CD4-positive, alpha-beta T cell treated with Interleukin-2 at 100 ng/mL for 4 hours (primary cell): ENCODE measurements around the gene ATXN2.
"Not testable (repeated sequence)": the region's sequence is repeated elsewhere in the genome, so short reads cannot be mapped to it uniquely, and the experiment has no call there.

ENCODE experiments used
- DNase-seq: peaks from one replicate; pipeline ENCODE4 v3.0.0-alpha.2; 2020; ENCODE audit warnings: low spot score

ATXN2 gene

DNA sequence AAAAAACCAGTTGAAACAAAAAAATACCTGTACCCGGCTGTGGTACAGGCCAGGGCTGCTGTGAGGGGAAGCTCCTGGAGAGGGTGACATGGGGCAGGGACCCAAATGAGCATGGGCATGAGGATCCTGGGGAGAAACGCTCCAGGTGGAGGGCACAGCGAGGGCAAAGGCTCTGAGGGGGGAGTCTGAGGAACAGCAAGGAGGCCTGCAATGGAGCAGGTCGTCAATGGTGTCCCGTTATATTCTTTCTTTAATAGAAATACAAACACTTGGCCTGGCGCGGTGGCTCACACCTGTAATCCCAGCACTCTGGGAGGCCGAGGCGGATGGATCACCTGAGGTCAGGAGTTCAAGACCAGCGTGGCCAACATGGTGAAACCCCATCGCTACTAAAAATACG is 1.9 kb upstream of the ATXN2 start:
- DNase-seq = not testable (repeated sequence)

- no peak for DNase-seq
Measured at GRCh38 chr12:111600205-111600642, 1.1 kb upstream of the ATXN2 start.

GRCh38 chr12:111599453-111600204 is 514 bp upstream of the ATXN2 start:
- DNase-seq = peak; percentile 87

DNA sequence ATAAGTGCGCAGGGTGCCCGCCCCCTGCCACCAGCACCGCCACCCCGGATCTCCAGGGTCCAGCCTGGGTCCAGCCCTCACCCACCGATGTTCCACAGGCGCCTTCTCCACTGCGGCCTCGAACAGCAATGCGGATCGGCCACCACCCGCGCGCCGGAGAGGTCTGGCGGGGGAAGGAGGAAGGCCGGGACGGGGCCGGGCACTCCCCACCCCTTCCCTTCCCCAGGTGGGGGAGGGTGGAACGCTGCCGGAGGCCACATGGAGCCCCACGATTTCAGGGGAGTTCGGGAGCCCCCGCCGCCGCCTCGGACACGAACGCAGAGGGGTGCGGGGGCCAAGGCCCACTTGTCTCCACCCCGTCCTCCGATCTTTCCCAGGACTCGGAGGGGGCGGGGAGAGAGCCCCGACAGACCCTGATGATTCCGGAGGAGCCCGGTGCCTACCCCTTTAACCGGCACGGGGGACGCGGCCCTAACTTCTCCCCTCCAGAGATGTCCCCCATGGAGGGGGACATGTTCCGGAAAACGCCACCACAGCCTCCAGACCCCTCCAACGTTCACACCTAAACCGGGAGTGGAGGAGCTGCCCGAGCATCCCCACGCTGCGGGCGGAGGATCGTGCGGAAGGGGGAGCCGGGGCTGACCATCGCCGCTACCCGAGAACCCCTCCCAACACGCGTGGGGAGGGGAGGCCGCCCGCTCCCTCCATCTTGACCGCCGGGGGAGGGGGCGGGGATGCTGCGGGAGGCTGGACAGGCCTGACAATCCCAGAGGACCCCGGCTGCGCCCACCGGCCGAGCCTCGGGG is 1.1 kb downstream of the ATXN2 start:
- no peak for DNase-seq

GRCh38 chr12:111596985-111597830 is 1.9 kb downstream of the ATXN2 start:
- peak; percentile 8 for DNase-seq

DNA sequence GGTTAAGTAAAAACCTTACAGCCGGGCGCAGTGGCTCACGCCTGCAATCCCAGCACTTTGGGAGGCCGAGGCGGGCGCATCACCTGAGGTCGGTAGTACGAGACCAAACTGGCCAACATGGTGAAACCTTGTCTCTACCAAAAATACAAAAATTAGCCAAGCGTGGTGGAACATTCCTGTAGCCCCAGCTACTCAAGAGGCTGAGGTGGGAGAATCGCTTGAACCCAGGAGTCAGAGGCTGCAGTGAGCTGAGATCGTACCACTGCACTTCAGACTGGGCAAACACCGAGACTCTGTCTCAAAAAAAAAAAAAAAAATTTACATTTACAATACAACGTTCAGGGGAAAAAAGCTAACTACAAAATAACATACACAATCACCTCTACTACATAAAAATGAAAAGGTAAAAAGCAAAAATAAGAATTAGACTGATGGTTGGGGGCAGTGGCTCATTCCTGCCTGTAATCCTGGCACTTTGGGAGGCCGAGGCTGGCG is 3.7 kb downstream of the ATXN2 start:
- DNase-seq = not testable (repeated sequence)

- not testable (repeated sequence) for DNase-seq
Measured at GRCh38 chr12:111591399-111592010, 7.6 kb downstream of the ATXN2 start.

DNA sequence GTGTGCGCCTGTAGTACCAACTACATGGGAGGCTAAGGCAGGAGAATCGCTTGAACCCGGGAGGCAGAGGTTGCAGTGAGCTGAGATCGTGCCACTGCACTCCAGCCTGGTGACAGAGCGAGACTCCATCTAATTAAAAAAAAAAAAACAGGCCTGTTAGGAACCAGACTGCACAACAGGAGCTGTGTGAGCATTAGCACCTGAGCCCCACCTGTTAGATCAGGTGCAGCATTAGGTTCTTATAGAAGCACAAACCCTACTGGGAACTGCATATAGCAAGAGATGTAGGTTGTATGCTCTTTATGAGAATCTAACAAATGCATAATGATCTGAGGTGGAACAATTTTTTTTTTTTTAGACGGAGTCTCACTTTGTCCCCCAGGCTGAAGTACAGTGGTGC is 8.6 kb downstream of the ATXN2 start:
- DNase-seq = no peak

DNA sequence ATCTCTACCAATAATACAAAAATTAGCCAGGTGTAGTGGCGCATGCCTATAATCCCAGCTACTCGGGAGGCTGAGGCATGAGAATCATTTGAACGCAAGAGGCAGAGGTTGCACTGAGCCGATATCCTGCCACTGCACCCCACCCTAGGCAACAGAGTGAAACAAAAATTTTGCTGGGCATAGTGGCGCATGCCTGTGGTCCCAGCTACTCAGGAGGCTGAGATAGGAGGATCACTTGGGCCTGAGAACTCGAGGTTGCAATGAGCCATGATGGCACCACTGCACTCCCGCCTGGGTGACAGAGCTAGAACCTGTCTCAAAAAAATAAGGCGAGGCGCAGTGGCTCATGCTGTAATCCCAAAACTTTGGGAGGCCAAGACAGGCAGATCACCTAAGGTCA is 9.5 kb downstream of the ATXN2 start:
- no peak for DNase-seq

- DNase-seq = no peak
Measured at GRCh38 chr12:111588010-111588409, 11.1 kb downstream of the ATXN2 start.

GRCh38 chr12:111586986-111587385 is 12.1 kb downstream of the ATXN2 start:
- DNase-seq = no peak

- no peak for DNase-seq
Measured at GRCh38 chr12:111585690-111586089, 13.4 kb downstream of the ATXN2 start.

DNA sequence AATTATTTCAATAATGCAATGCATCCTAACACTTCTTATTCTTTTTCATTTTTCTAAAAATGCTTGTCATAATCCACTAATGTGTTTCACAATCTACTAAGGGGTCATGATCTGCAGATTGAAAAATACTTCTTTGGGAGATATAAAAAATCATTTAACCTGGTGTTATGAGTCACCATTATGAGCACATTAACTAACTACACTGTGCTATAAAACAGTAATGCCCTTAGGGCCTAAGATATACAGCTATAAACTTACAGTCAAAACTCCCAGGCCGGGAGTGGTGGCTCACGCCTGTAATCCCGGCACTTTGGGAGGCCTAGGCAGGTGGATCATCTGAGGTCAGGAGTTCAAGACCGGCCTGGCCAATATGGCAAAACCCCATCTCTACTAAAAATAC is 14.2 kb downstream of the ATXN2 start:
- no peak for DNase-seq

- DNase-seq = not testable (repeated sequence)
Measured at GRCh38 chr12:111583506-111583905, 15.6 kb downstream of the ATXN2 start.

GRCh38 chr12:111582133-111582747 is 16.9 kb downstream of the ATXN2 start:
- no peak for DNase-seq

DNA sequence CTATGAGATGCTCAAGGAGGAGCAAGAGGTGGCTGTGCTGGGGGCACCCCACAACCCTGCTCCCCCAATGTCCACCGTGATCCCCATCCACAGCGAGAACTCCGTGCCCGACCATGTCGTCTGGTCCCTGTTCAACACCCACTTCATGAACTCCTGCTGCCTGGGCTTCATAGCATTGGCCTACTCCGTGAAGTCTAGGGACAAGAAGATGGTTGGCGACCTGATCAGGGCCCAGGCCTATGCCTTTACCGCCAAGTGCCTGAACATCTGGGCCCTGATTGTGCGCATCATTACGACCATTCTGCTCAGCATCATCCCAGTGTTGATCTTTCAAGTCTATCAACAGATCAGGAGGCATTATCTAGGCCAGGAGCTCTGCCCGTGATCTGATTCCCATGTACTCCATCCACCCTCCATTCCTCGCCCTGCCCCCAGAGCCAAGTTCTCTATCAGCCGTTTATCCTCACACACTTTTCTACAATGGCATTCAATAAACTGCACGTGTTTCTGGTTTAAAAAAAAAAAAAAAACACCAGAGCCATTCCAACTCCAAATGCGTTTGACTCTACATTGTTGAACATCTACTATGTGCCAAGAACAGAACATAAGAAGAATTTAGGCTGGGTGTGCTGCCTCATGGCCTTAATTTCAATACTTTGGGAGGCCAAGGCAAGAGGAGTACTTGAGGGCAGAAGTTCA is 17.5 kb downstream of the ATXN2 start:
- DNase-seq = no peak

DNA sequence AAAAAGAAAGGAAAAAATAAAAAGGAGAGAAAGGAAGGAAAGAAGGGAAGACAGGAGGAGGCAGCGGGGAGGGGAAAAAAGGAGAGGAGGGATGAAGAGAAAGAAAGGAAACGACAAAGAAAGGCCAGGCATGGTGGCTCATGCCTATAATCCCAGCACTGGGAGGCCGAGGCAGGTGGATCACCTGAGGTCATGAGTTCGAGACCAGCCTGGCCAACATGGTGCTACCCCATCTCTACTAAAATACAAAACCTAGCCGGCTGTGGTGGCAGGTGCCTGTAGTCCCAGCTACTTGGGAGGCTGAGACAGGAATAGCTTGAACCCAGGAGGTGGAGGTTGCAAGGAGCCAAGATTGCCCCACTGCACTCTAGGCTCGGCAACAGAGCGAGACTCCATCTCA is 18.4 kb downstream of the ATXN2 start:
- no peak for DNase-seq

DNA sequence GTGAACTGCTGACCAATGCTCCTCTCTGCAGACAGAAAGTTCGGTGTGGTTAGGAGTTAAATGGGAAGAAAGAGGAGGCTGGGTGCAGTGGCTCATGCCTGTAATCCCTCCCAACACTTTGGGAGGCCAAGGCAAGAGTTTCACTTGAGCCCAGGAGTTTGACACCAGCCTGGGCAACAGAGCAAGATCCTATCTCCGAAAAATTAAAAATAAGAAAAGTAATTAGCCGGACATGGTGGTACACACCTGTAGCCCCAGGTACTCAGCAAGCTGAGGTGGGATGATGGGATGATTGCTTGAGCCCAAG is 19.0 kb downstream of the ATXN2 start:
- DNase-seq = no peak

GRCh38 chr12:111578971-111579340 is 20.2 kb downstream of the ATXN2 start:
- no peak for DNase-seq

GRCh38 chr12:111578276-111578970 is 20.7 kb downstream of the ATXN2 start:
- DNase-seq = no peak
